Stimulated activated CD4-positive, alpha-beta T cell treated with anti-CD3 and anti-CD28 coated beads, Interleukin-2, amount 100 ng/mL, for 24 hours (primary cell): ENCODE measurements around the gene CADPS.

ENCODE experiments used
- DNase-seq, 2 donors: peaks; one replicate each; pipeline ENCODE4 v3.0.0-alpha.2; 2020

CADPS gene

DNA sequence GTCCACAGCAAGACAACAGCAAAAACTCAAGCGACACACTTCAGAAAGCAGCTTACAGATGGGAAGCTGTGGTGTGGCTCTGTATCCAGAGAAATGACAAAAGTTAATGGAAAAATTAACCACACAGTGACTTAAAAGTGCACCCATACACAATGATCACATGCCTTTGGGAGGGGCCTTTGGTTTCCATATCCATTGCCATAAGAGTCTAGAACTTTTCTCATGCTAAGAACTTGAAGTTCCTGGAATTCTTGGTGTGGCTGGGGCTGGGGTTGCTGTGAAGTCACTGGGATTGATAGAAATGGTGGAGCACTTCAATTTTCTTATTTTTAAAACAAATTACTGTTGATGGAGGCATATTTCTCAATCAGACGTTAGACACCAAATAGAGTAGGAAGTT lies 393.3 kb downstream of the CADPS start:
- no peak for DNase-seq

DNA sequence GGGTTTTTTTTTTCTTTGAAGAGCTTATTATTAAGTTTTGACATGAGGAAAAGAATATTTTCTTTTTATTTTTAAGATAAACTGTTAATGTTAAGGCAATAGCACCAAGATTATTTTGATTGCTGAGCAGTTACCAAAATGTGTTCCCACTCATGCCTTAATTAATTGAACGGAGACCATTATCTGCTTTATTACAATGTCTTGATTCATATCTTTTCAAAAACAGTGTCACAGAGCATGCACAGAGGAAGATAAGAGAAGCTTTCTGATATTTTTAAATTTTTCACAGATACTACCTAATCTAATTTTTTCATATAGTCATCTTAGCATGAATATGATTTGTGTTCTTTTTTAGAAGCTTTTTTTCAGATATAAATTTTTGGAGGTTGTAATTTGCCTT lies 395.2 kb downstream of the CADPS start:
- no peak for DNase-seq

DNA sequence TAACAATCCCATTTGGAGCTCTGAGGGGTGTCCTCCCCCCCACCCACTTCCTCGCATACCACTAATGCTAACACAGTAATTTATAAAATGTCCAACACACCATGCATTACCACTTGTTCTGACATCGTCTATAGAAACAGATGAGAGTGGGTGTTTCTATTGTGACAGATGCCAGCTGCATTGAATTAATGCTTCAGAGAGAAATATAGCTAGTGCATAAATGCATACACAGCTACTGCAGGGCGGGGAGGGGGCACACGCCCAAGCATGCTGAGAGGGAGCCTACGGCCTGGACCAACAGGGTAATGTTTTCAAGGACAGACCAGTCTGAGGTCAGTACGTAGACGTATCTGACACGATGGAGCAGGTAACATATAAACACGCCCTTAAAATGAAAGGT lies 395.9 kb downstream of the CADPS start:
- no peak for DNase-seq

DNA sequence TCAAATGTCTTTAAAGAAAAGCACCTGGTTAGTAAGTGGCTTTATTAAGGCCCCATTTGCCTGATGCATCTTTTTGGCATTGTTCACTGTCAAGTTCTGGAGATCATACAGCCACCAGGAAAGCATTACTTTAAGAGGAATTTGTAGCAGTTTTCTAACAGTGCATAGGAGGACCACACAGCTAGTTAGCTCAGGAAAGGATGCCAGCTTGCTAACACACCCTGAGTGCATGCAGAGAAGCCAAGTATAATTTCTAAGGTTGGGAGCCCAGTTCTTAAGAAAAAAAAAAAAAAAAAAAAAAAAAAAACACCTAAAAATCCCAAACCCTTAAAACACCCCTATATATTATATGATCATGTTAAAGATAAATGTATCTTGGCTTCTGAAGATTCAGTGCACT lies 399.9 kb downstream of the CADPS start:
- DNase-seq = no peak

DNA sequence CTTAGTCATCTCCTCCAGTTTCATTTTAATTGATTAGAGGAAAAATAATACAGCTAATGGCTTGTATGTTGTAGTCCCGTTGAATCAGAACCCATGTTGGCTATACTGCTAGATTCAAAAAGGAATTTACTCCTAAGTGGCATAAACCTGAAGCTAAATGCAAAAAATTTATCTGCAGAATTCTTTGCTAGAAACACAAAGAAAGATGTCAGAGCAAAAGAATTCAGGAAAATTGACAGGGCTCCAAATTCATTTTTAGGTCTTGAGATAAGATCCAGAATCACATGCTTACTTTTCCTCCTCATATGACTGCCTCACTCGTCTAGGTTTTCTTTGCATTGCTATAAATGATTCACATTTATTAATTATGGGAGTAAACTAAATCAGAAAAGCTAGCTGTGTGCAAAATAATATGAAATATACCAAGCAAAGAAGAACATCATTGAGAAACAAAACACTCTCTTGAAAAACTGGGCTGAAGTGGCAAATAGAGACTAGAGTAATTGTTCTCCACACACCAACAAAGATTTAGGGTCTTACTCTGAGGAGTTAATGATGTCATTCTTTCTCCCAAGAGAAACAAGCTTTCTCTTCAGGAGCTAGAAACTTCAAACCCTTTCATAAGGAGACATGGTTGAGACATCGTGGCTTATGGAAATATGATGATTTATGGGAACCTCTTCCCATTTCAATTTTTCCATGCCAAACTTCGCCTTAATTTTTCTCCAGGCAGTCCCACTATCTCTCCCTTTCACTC lies 407.1 kb downstream of the CADPS start:
- DNase-seq = no peak

DNA sequence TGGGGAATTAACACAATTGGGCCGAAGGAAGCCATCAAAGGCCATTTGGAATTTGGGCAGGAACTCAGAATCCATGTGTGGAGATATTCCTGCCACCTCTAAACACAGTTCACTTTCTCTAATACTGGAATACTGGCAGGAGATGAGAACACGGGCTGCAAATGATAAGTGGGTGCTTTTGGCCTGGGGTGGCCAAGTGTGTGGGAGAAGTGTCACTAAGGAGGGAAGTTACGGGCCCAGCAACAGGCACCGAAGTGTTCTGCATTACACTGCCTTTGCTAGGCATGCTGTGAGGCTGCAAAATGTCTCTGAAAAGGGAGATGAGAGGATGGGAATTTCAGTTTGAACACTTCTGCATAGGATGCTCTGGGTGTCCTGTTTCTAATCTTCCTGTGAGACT lies 412.4 kb downstream of the CADPS start:
- no peak for DNase-seq

DNA sequence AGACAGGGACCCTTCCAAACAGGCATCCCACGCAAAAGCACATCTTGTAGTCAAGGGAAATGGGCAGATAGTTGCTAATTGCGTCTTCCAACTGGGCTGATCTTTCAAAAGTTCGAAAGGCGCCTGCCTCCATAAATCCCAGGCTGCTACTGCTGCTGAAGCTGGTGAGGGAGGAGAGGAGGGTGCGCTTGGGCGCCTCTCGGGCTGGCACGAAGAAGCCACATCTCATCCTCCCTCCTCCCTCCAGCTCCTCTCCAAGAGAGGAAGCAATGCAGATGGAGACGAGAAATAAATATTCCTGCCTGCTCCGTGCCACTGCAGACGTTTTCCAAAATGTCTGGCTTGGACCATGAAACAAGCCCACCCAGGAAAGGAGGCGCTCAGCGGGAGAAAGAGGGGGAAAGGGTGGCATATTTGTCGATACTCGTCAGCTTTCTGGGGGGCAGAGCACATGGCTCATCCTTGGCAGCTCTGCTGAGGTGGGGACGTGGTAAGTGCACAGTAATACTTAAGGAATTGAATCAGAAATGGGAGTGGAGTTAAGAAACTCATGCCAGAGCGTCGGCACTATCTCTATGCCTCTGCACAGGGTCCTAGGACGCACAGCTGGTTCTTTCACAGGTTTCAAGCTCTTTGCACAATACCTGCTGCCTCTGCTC lies 413.0 kb downstream of the CADPS start:
- DNase-seq = no peak

DNA sequence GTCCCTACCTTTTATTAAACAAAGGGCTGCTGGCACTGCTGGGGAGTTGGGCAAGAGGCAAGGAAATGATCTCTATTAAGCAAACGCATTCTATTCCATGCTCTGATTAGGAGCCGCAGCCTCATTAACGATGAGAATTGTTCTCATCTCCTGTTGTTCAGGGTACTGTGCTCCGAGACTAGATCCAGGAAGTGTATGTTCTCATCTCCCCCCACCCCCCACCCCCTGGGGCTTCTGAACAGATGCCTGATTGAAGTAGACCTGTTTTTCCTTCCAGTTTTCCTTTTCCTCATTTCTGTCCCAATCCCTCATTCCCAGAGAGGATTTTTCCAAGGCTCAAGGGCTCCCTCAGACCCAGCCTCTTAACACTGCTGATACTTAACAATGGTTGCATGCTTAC lies 420.3 kb downstream of the CADPS start:
- no peak for DNase-seq

DNA sequence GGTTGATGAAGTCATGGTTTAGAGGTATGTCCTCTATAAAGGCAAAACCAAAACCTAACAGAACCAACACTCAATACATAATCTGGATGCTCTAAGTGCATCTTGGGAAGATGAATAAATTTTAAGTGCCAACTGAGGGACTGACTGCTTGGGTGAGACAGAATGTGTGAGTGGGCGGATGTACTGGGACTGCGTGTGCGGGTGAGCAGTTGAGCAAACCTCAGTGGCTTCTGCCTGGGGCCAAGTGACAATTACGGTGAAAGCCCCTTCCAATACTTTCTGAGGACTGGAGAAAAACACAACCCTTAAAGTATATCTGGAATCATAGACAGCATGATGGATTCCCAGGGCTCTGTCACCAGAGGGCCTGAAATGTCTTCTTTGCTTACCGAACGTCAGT lies 421.8 kb downstream of the CADPS start:
- DNase-seq = no peak

DNA sequence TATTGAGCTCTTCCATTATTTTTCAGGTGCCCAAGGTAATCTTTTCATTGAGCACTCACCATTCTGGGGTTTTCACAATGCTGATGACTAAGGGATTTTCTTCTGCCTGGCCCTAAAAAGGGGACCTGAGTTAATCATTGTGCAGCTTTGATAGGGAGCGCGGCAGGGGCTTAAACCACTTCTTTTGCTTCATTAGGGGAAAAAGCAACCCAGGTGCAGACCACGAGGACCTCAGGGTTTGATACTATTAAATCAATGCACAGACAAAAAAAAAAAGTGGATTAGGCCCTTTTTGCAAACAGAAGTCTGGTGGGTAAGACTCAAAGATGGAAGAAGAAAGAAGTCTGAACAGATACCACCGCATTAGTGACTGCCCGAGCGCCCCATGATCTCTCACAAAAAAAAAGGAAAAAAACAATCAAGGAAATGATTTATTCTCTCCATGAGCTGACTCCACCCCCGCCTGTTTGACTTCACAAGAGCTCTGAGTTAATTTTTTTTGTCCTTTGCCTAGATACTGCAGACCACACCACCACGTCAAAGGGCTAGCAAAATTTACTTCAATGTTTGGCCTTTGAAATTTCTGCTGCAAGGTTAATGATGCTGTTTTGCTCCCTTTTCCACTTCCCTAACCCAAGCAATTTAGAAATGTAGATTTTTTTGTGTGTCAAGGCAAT lies 423.9 kb downstream of the CADPS start:
- DNase-seq = no peak

DNA sequence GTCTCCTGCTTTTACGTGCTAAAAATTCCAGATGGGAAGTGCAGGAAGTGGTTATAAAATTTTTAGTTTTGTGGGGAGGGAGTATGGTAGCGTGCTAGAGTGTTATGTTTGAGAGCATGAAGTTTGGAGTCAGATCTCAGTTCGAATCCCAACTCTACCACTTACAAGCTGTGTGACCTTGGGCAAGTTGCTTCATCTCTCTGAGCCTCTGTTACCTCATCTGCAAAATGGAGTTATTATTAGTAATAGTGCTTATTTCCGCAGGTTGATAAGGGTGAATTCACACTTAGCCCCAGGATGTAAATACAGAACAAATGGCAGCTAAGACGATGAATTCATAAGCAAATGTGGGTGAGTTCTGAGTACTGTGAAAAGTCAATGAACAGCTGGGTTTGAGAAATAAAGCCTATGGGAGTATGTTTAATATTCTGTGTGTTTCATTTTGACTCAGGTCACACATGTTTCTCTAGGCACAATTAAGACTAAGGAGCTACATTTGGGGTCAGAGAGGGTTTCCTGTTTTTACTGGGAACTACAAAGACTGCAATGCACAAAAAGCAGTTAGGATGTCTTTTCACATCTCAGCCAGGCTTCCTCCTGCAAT lies 428.8 kb downstream of the CADPS start:
- DNase-seq = no peak

DNA sequence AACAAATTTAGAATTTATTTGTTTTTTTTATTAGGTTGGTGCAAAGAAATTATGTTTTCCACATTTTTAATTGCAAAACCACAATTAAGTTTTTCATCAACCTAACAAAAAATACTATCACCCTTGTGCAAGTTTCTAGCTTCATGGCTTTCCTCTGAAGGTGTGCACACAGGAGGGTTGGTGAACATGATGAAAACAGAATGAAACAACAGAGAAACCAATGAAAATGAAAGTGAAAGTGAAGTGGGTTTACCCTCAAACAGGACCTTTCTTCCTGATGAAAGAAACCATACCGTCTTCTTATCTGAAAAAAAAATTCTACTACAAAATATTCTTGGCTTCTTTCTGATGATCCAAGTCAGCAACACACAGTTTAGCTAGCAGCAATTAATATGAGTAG lies 429.9 kb downstream of the CADPS start:
- no peak for DNase-seq

DNA sequence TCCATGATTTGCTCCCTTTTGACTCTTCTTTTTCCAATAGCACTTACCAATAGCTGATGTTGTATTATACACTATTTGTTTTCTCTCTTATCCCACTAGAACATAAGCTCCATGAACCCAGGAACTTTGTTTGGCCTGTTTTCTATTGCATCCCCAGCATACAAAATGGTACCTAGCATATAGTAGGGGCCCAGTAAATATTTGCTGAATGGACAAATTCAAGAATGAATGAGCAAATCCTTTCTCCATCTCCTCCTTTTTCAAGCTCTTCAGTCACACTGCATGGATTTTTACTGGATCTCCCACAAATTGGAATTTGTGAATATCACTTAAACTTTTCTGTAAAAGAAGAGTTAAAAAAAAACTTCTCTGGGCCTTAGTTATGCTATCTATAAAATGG lies 435.2 kb downstream of the CADPS start:
- no peak for DNase-seq

DNA sequence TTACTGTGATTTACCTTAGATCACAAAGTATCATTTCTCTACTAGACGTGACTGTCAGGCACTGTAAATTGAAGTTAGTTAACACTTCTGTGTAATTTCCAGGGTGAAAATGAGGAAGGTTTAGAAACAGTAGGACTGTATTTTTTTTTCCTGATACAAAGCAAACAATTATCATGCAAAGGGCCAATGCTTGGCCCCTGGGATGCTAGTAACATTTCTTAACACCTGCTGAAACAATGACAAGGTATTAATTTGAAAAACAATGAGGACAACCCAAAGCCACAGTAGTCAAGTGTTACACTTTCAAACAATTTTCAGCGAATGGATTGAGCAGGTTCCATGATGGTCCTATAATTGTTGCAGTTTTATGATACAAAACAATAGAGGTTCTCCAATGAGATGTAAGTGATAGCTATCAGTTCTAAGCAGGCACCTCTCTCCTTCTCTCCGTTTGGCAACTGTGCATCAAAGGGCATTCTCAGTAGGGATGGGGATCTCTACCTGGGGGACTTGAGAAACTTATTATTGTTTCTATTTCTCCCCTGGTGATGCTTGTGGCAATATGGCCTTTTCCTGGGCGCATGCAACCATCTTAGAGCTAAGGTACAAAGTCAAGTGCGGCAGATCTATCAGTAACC lies 435.9 kb downstream of the CADPS start:
- no peak for DNase-seq

DNA sequence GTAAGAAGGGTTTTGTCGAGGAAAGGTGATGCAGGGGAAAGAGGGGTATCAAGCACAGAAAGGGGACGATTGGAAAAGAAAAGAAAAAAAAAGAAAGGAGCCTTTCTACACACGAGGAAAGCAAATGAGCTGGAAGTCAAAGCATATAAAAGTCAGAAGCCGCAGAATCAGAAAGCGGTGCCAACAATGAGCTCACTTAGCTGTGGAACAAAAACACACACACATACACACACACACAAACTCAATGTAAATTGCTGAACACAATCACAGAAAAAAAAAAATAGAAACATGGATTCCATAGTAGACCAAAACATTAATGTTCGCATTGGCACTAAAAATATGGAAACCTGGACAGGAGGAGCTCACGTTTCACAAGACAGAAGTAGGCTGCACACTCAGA lies 438.4 kb downstream of the CADPS start:
- DNase-seq = no peak

DNA sequence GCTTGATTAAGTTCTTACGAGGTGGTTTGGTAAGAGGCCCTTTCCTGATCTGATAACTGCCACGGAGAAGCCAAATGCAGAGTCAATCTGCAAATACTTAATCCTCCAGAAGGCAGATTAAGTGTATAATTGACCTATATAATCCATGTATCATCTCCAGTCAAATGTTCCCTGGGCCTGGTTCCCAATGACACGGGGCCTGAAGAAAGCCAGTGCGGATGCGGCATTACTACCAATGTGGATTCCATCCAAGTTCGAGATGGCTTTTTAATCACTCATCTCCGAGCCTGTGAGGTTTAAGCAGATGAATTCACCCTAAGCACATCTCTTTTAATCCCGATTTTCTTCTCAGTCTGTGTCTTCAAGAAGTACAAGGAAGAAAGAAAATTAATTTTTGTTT lies 441.8 kb downstream of the CADPS start:
- no peak for DNase-seq

DNA sequence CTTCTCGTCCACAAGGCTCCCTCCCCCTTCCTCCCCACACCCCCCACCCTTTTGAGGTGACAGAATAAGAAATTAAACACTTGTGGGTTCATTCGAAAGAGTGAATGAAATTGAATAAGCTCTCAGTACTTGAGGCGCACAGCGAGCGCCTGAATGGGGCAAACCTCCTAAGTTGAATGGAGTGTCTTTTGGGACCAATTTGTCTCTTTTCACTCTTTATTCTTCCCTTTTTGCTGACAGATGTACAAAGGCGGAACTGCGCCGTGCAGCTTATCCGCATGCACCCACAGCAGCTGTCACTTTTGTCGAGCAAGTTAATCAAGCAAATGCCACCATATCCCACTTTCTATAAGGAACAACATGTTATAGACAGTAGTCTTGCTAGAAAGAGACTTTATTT lies 454.0 kb downstream of the CADPS start:
- no peak for DNase-seq

DNA sequence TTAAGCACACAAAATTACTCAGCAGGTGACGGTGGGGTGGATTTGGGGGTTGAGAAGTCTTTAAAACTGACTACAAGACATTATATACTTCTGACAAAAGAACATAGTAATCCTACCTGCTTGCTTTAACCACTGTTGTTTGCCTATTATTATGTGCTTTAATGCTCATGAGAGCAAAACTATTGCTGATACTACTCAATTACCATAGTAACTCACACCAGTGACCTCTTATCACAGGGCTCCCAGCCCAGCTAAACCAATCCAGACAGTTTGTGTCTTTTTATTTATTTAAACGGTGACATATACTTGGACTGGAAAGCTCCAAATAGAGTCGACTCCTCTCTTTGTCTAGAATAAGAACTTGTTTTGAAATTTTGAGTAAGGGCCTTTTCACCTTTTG lies 459.1 kb downstream of the CADPS start:
- DNase-seq = no peak

DNA sequence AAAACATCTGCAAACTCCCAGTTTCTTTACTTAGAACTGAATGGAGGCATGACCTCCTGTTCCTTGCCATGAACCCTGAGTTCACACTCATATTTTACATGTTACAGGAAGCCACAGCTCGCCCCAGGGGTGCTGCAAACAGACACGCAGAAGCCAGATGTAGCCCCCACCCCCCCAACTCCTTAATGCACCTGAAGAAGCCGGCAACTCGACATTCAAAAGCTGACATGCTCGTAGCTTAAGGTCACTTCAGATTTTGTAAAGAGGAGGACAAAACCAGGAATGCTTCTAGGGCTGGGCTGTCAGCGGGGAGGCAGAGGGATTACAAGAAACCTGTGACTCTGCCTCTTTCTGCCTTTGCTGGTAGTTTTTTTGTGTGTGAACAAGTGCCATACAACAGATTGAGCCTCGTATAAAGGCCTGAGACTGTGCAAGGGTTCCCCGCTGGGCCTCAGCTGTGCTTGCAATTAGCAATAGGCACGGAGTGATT lies 459.9 kb downstream of the CADPS start:
- DNase-seq = no peak

DNA sequence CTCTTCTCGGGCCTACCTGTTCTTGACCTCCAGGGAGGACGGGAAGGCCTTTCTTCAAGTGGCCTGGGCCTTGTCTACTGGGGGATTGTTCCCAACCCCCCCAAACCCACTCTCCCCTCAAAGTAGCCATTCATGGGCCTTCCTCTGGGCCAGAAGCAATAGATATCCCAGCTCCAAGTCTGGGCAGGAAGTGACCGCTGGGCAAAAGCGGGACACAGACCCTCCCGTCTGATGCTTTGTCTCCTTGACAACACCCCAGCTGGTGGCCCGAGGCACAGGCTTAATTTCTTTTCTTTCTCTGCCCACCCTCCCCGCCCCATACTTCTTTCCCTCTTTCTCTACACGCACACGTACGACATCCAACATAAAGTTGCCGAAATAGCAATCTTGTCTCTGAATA lies 460.4 kb downstream of the CADPS start:
- DNase-seq = no peak

DNA sequence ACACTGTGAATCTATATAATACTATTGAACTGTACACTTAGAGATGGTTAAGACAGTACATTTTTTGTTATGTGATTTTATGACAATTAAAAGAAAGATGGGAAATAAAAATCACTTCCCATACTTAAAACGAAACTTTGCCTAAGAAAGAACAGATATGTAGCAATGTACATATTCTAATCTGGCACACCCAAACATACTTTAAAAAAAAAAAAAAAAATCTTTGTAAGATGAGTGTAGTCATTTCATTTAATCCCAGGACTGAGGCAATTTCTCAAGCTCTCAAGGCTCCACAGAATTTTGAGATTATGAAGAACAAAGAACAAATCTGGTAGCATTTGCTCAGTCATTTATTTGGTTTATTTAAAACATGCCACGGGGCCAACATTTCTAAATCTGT lies 461.5 kb downstream of the CADPS start:
- no peak for DNase-seq

DNA sequence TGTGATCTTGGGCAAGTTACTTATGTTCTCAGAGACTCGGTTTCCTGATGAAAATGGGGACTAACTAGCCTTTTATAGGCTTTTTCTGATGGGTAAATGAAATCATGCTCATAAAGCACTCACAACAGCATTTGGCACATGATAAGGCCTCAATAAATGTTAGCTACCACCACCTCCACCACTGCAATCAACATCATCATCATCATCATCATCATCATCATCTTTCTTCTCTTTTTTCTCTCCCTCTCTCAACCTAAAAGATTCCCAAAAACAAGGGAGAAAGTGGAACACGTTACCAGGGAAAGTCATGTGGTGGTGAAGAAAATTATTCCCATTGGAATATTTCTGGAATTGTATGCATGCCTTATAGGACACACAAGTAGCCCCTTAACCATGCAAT lies 468.3 kb downstream of the CADPS start:
- no peak for DNase-seq

DNA sequence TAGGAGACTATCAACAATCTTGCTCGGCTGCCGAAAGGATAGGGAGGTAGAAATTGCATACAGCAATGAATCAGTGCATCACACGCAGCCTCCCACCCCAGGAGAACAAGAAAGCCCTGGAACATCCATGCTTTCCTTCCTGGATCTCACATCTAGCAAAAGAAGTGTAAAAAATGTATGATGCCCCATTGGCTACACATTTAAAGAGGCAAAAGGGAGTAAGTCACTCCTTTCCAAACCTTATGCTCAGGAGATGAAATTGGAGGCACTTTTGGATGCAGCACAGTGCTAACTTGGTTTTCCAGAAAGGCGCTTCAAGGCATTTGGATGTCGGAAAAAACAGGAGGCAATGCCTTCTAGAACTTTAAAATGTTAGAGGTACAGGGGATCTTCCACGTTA lies 469.6 kb downstream of the CADPS start:
- DNase-seq = no peak
